GM10266 (cell line): Measurements from ENCODE around the gene SFRP5.
A peak's percentile ranks its signal among the peaks of the same experiment; 100 is the strongest.

Experiments
- DNase-seq: peaks from one replicate; pipeline ENCODE4 v3.0.0; 2012; ENCODE audit errors: extremely low spot score
- CTCF ChIP-seq: IDR thresholded peaks from 2 replicates; pipeline ENCODE4 v1.5.1; 2012; ENCODE audit warnings: mild to moderate bottlenecking, low read depth; ENCODE audit not compliant: control insufficient read depth, insufficient read depth; ENCODE audit errors: missing control alignments

The SFRP5 gene

GRCh38 chr10:97744405-97745035 lies 27.3 kb downstream of the SFRP5 start:
- no peak for TF ChIP-seq CTCF
- no peak for DNase-seq

- no peak for DNase-seq
- TF ChIP-seq CTCF: no peak
Observed at GRCh38 chr10:97743169-97743943, 28.4 kb downstream of the SFRP5 start.

GRCh38 chr10:97740613-97741012 lies 31.2 kb downstream of the SFRP5 start:
- TF ChIP-seq CTCF: no peak
- no peak for DNase-seq

- TF ChIP-seq CTCF: no peak
- no peak for DNase-seq
Observed at GRCh38 chr10:97738616-97739015, 33.2 kb downstream of the SFRP5 start.

GRCh38 chr10:97737770-97738265 lies 34.0 kb downstream of the SFRP5 start:
- TF ChIP-seq CTCF: no peak
- no peak for DNase-seq

GRCh38 chr10:97736902-97737769 lies 34.7 kb downstream of the SFRP5 start, which contains the start of gene ZFYVE27:
ZFYVE27 (plus strand) TSS chr10:97737128; CDS start chr10:97738478, 1,350 bp downstream.
- peak; percentile 97 for DNase-seq
- no peak for TF ChIP-seq CTCF
